GM12874 (cell line): Measurements from ENCODE around the gene NFATC2.

Experiments used
- TF ChIP-seq, protein P1 (sequence below): IDR thresholded peaks from 2 replicates; pipeline ENCODE4 v1.5.1; 2011; ENCODE audit warnings: low read depth, mild to moderate bottlenecking, control low read depth, low read length, moderate library complexity; ENCODE audit not compliant: insufficient read depth

NFATC2 gene

GRCh38 chr20:51403466-51404220 is 138.9 kb downstream of the NFATC2 start:
- TF ChIP-seq, protein P1, sequence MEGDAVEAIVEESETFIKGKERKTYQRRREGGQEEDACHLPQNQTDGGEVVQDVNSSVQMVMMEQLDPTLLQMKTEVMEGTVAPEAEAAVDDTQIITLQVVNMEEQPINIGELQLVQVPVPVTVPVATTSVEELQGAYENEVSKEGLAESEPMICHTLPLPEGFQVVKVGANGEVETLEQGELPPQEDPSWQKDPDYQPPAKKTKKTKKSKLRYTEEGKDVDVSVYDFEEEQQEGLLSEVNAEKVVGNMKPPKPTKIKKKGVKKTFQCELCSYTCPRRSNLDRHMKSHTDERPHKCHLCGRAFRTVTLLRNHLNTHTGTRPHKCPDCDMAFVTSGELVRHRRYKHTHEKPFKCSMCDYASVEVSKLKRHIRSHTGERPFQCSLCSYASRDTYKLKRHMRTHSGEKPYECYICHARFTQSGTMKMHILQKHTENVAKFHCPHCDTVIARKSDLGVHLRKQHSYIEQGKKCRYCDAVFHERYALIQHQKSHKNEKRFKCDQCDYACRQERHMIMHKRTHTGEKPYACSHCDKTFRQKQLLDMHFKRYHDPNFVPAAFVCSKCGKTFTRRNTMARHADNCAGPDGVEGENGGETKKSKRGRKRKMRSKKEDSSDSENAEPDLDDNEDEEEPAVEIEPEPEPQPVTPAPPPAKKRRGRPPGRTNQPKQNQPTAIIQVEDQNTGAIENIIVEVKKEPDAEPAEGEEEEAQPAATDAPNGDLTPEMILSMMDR: no peak

GRCh38 chr20:51402201-51402600 is 140.3 kb downstream of the NFATC2 start:
- TF ChIP-seq, protein P1: no peak

- TF ChIP-seq, protein P1: no peak
These were observed 141.0 kb downstream of the NFATC2 start for GRCh38 chr20:51401496-51401895.

- TF ChIP-seq, protein P1: no peak
These were observed 142.2 kb downstream of the NFATC2 start for GRCh38 chr20:51400051-51400926.

DNA sequence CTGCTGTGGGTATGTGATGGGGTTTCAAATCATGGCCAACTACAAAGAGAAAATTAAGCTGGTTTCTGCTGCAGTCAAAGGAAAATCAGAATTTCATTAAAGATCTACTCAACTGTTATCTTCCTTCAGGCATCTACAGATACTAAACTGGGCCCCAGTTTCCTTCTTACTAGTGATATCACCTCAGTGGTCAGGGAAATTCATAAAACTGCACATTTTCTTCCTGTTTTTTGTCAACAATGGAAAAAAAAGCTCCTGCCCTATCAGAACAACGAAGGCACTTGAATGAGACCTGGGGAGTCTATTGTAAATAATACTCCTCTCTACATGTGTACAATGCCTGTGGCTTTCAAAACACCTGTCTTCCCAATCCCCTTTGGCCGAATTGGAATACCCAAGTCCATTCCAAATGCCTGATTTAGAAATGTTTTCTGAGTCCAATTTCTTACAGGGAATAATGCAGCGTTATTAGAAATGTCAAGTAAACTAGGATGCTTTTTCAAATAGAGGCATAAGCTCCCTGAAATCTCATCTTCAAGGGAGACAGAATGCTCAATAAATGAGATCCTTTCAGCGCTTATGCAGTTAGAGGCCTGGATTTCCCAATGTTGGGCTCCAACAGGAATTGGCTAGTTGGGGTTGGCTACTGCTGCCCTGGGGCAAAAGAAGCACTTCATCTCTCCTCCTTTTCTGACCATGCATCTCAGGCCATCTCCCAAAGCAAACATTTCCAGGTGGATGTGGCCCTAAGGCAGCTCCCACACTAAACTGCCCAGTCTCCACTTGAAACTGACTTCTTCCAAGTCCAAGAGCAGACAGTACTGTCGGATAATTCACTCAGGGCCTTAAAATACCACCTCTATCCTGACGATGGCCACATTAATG is 143.3 kb downstream of the NFATC2 start:
- TF ChIP-seq, protein P1: no peak

DNA sequence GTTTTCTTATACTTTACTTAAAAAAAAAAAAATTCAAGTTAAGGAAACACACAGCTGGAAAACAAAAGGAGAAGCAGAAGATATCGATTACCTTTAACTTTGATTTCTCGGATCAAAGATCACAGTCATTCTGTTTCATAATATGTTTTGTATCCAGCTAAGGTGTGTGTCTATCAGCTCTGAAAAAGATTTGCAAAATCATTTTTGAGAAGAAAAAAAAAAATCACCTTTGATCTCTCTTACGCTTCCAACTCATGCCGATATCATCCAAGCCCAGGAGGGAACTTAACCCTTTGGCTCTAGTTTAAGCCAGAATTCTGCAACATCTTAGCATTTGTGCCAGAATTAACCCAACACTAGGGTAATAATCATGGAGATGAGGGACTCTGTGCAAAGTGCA is 144.0 kb downstream of the NFATC2 start:
- TF ChIP-seq, protein P1: no peak
